HG02642 (cell line): ENCODE results near the gene RGS7.
"Not testable (repeated sequence)": the region's sequence is repeated elsewhere in the genome, so short reads cannot be mapped to it uniquely, and the experiment has no call there.

Experiments used
- ATAC-seq: cut with Tn5 transposase; IDR thresholded peaks from one replicate; pipeline ENCODE4 v1.9.1; 2021; ENCODE audit warnings: mild to moderate bottlenecking; ENCODE audit not compliant: unreplicated experiment, poor library complexity

RGS7 gene

GRCh38 chr1:241145881-241146280, 211.1 kb downstream of the RGS7 start:
- ATAC-seq, result no peak

GRCh38 chr1:241143765-241144442, 213.1 kb downstream of the RGS7 start:
- no peak for ATAC-seq

DNA sequence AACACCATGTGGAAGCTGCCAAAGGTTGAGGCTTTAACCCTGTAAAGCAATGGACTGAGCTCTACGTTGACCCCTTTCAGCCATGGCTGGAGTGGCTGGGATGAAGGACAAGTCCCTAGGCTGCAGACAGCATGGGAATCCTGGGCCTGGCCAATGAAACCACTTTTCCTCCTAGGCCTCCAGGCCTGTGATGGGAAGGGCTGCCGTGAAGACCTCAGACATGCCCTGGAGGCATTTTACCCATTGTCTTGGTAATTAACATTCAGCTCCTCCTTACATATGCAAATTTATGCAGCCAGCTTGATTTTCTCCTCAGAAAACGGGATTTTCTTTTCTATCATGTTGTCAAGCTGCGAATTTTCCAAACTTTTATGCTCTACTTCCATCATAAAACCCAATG, 214.5 kb downstream of the RGS7 start:
- ATAC-seq, result no peak

DNA sequence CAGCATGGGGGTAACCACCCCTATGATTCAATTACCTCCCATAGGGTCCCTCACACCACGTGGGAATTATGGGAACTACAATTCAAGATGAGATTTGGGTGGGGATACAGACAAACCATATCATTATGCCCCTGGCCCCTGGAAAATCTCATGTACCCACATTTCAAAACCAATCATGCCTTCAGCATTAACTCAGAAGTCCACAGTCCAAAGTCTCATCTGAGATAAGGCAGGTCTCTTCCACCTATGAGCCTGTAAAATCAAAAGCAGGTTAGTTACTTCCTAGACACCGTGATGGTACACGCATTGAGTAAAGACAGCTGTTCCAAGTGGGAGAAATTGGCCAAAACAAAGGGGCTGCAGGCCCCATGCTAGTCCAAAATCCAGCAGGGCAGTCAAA, 215.4 kb downstream of the RGS7 start:
- not testable (repeated sequence) for ATAC-seq

DNA sequence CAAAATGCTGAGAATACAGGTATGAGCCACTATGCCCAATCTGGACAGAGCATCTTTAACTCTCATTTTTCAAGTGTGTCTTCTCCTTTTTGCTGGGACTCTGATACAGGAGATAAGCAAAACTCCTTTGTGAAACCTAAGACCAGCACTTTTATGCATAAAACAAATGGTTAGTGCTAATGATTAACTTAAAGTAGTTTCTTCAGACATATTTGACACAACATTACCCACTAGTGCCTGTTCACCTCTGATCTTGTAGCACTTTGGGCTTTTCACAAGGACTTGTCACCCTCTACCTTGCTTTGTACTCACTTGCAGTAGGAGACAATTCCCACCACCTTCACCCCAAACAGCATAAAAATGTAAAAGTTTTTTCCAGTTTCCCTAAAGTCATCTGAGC, 216.3 kb downstream of the RGS7 start:
- ATAC-seq, result no peak

DNA sequence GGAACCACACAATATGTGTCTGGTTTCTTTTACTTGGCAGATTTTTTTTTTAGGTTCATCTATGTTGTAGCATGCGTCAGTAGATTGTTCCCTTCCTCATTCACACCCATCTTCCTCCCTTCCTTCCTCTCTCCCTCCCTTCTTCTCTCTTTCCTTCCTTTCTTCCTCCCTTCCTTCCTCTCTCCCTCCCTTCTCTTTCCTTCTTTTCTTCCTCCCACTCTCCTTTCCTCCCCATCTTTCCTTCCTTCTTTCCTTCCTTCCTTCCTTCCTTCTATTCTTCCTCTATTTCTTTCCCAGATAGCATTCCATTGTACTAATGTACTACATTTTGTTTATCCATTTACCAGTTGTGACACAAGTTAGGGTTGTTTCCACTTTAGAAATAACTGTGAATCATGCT, 218.0 kb downstream of the RGS7 start:
- ATAC-seq, result no peak

DNA sequence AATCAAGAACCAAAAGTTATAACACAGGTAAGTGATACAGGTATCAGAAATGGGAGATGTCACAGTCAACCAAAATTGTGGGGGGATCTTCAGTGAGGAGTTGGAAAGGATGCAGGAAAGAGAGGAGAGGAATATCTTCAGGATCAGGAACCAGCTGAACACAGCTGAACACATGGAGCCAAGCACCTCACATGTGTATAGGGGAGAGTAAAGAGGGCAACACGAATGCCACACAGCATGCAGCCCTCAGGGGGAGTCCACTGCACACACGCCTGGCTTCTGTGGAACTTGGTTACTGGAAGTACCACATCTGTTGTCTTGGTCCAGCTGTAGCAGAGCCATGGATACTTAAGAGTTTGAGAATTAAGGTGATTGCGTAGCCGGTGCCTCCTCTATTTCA, 218.8 kb downstream of the RGS7 start:
- ATAC-seq, result no peak

- ATAC-seq, result no peak
These were observed 220.6 kb downstream of the RGS7 start for GRCh38 chr1:241136389-241136788.

- no peak for ATAC-seq
These were observed 225.3 kb downstream of the RGS7 start for GRCh38 chr1:241131636-241132194.

DNA sequence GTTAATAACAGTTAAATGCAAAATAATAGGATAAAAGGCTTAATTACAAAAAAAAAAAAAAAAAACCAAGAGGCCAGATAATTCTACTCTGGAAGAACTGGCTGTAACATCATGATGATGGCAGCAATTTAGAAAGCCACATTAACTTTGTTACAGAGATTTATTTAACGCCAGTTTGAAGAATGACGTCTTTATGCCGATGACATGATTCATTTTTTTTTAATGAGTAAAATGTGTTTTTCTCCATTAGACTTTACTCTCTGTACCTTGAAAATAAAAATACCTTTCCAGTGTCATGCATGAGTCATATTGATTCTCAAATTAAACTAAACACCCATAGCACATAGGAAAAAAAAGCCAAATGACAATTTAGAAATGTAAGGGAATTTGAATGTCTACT, 226.1 kb downstream of the RGS7 start:
- ATAC-seq, result no peak

- ATAC-seq, result no peak
These were observed 227.6 kb downstream of the RGS7 start for GRCh38 chr1:241129207-241129960.

GRCh38 chr1:241125286-241125685, 231.7 kb downstream of the RGS7 start:
- no peak for ATAC-seq

GRCh38 chr1:241118049-241118448, 239.0 kb downstream of the RGS7 start:
- no peak for ATAC-seq

DNA sequence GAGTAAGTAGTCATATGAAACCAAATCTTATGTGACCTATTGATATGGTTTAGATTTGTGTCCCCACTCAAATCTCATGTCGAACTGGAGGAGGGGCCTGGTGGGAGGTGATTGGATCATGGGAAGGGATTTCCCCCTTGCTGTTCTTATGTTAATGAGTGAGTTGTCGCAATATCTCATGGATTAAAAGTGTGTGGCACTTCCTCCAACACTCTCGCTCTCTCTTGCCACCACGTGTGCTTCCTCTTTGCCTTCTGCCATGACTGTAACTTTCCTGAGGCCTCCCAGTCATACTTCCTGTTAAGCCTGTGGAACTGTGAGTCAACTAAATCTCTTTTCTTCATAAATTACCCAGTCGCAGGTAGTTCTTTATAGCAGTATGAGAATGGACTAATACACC, 241.2 kb downstream of the RGS7 start:
- ATAC-seq, result no peak

- no peak for ATAC-seq
These were observed 242.2 kb downstream of the RGS7 start for GRCh38 chr1:241114699-241115233.

DNA sequence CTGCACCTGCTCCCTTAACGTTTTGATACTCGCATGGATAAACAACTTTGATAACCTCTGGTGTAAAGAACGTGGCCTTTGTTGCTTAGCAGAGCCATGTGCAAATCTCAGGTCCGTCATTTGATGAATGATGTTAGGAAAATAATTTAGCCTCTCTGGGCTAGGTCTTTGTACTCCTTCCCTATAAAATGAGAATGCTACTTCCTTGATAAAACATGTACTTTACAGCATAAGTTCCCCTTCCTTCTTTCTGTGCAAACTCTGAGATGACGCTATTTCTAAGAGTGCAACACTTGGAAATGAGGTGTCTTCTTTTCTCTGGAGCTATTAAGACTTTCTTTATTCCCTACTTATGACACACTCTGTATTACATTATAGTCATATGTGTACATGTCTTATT, 243.4 kb downstream of the RGS7 start:
- ATAC-seq, result no peak

GRCh38 chr1:241109039-241109438, 248.0 kb downstream of the RGS7 start:
- ATAC-seq, result no peak

DNA sequence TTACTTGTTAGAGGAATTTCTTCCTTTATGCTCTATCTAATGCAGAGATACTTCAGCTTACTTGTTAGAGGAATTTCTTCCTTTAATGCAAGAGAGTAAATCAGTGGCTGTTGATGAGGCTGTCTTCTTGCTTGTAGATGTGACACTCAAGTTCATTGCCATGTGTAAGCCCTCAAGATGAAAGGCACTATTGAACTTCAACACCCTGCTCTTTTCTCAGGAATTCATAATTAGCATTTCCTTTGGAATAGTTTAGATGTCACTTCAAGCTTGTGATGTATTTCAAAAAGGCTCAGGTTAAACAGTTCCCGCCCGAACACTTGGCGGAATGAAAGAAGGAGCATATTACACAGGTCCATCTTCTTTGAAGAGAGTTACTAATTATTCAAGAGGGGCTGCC, 251.9 kb downstream of the RGS7 start:
- ATAC-seq, result no peak

GRCh38 chr1:241102664-241103063, 254.3 kb downstream of the RGS7 start:
- ATAC-seq, result no peak

DNA sequence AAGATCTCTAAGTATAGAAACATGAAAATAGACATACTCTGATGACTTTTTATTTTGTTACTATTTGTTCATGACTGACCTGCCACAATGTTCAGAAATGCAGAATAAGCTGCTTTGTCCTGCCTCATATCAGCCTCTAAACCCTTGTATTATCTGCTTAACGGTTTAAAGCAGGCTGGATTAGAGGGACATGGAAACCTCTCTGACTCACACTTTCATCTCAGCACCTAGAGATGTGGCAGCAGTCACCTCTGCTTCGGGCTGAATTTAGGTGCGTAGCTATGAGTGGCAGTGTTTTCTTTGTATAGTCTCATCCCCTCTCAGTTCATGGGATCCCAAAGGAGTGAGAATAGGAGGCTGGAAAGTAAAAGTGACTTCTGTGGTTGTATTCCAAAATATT, 255.4 kb downstream of the RGS7 start:
- no peak for ATAC-seq

GRCh38 chr1:241097479-241097878, 259.5 kb downstream of the RGS7 start:
- ATAC-seq, result no peak
